GM19468 (cell line): Measurements from ENCODE around the gene PALM3.
"Not testable (repeated sequence)": the region's sequence is repeated elsewhere in the genome, so short reads cannot be mapped to it uniquely, and the experiment has no call there.

Experiments
- ATAC-seq: cut with Tn5 transposase; IDR thresholded peaks from one replicate; pipeline ENCODE4 v1.9.1; 2021; ENCODE audit warnings: mild to moderate bottlenecking, moderate library complexity, moderate number of reproducible peaks; ENCODE audit not compliant: unreplicated experiment; ENCODE audit errors: extremely low read depth

The PALM3 gene

DNA sequence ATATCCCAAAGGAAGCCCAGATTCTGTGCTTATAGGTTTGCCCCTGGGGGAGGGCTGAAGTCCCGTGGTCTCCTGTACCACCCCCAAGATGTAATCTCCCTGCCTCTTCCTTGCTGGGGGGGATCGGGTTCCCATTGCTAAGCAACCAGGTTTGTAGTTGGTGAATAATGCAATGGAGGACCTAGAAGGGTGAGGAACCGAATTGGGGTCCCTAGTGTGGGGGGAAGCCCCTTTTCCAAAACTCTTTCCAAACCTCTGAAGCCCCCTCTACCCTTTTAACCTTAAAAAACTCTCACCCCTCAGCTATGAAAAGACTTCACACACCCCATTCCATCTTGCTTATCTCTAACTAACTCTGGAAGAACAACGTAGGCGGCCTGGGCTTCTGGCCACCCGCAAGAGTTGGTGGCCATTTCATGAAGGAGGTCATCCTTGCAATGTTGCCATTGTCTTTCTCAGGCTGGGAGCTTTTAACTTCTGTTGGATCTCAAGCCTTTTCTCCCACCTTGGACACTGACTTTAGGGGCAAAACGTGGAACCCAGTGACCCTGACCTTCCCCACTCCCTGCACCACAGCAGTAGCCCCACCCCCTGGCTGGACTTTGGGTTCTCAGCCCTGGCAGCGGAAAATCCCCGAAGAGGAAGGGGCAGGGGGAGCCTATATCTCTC is 661 bp downstream of the PALM3 start:
- no peak for ATAC-seq

DNA sequence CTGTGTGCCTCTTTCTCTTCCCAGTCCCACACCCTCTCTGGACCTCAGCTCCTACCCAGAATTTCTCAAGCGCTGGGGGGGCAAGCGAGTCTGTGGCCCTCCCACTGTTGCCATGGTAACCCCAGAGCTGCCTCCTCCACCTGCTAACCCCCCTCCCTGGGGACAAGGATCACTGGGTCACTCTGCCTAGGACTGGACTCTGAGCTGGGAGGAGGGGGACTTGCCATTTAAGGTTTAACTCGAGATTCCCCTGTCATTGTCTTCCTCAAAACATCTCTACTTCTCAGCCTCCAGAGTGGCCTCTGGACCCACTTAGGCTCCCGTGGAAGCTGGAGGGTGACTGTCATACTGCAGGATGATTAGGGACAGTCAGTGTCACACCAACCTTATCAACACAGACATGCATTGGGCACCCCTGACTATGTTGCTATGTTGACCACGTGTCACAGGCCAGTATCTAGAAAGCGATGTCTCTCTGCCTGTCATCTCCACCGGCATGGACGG is 2.2 kb downstream of the PALM3 start:
- ATAC-seq, result no peak

DNA sequence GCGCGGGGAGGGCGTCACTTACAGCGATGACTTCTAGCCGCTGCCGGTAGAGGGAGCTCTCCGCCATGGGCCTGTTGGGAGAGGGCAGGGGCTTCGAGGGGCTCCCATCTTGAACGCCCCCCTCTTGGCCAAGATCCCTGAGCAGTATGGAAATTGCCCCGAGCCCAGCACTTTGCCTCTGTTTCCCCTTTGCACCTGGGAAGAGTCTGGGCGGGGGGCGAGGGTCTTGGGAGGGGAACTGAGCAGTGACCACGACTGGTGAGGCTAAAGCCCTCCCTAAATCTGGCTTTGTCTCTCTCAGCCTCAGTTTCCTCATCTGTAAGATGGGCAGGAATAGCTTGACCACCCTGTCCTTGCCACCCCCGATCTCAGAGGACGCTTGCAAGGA is 2.8 kb downstream of the PALM3 start:
- ATAC-seq, result no peak

DNA sequence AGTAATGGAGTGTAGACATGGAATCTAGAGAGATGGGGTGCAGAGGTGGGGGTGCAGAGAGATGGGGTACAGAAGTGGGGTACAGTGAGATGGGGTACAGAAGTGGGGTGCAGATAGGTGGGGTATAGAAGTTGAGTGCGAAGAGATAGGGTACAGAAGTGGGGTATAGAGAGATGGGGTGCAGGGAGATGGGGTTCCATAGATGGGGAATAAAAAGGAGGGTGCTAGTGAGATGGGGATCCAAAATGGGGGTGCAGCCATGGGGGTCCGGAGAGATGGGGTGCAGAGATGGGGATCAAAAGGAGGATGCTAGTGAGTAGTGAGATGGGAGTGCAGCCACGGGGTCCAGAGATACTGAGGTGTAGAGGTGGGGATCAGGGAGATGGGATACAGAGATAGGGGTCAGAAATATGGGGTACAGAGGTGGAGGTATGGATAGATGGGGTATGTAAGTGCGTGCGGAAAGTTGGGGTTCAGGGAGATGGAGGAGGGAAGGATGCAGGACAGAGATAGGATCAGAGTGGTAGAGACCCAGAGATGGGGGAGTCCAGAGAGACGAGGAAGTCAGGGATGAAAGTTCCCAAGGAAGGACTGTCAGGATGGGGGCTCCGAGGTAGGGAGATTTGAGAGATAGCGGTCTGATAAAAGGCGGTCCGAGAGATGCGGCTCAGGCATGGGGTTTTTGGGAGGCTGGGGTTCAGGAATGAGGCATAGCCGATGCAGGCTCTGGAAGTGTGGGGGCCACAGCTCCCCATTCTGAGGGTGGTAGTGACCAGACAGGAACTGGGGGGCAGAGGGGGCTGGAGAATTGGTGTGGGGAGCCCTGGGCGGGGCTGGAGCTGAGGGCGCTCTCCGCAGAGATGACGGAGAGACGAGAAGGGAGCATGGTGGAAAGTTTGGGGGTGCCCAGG is 3.4 kb downstream of the PALM3 start:
- no peak for ATAC-seq

DNA sequence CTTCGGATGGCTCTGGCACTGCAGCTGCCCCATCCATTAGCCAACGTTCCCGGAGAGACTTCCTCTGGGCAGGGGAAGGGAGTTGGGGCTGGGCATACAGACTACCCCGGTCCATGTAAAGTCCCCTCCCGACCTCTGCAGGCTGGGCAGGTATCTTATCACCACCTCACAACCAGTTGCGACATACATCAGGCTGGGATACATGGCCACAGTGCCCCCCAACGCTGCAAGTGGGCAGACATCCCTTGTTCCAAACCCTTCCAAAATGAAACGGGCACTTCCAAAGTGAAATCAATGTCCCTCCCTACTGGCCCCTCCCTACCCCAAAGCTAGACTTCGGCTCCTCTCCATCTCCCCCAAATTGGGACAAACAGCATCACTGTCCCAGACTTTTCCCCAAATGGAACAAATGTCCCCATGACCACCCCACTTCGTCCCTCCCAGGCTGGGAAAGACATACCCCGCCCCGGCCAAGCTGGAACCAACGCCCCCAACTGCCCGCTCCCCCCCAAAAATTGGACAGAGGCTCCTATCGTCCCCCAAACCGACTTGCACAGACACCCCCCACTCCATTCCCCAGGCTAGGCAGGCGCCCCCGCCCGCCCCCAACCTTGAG is 5.0 kb downstream of the PALM3 start:
- ATAC-seq, result no peak

DNA sequence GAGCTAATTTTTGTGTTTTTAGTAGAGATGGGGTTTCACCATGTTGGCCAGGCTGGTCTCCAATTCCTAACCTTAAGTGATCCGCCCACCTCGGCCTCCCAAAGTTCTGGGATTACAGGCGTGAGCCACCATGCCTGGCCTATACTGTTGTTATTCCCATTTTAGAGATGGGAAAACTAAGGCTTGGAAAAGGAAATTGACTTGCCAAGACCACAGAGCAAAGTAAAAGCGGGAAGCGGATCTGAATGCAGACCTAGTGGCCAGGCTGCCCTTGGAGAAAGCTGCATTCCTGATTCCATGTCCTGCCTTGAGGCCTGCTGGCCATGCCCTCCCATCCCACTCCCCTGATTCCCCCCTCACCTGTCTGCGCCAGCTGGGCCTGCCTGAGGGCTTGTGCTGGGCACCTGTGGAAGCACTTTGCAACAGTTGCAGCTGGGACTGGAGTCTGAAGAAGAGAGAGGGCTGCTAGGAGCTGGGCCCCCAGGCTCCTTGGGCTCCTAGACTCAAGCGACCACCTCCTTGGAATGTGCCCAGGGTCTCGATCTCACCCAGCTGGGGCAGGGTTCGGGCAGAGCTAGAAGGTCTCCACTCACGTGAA is 5.7 kb downstream of the PALM3 start:
- ATAC-seq, result no peak

DNA sequence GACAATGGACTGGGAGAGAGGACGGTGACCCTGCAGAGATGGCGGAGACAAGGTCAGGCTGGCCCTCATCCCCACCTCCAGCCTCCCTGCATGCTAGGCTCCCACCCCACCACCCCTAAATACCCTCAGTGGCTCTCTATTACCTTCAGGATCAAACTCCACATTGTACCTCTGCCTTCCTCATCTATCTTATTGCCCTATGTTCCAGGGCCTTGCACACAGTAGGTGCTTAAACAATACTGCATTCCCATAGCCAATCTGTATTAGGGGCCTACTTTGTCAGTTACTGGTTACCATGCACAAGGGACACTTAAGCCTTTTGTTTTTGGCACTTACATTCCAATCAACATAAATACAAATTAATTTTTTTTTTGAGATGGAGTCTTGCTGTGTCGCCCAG is 6.5 kb downstream of the PALM3 start:
- no peak for ATAC-seq

DNA sequence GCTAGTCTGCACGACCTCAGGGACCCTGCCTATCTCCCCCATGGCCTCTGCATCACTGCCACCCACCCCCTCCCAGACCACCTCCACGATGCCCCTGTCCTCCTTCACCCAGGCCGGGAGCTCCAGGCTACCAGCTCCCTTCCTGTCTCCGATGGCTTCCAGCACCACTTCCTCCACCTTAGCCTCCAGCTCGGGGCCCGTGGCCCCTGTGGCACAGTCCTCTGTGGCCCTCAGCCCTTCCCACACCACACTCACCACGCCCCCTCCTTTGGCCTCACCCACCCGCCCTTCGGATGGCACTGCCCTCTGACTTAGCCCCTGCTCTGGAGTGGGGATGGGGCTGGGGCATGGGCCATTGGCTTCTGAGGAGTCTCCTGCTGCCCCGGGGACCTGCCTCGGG is 7.2 kb downstream of the PALM3 start:
- no peak for ATAC-seq

DNA sequence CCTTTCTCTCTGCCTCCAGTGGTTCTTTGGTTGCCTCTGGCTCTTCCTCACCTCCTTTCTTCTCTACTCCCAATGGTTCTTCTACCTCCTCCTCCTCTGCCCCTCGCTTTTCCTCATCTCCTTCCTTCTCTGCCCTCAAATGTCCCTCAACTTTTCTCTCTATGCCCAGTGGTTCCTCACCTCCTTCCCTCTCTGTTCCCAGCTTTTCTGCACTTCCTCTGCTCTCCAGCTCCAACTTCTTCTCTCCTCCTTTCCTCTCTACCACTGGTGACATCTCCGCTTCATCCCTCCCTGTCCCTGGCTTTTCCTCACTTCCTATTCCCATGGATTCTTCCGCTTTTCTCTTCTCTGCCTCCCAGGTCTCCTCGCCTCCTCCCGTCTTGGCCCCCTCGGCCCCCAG is 7.8 kb downstream of the PALM3 start:
- ATAC-seq, result no peak

DNA sequence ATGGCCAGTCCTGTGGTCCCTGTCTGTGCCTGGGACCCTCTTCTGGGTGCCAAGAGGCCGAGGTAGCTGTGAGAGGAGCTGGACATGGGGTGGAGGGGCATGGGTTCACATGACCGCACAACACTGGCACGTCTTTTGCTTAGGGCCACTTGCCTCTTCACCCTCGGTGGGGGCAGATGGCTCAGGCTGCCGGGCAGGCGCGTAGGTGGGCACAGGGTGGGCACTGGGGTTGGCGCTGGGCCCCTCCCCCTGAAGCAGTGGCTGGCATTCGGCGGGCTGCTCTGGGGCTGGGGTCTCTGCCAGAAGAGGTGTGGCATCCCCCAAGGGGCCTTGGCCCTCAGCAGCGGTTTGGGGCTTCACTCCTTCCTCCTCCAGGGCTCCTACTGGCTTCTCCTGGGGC is 8.4 kb downstream of the PALM3 start:
- ATAC-seq, result no peak

DNA sequence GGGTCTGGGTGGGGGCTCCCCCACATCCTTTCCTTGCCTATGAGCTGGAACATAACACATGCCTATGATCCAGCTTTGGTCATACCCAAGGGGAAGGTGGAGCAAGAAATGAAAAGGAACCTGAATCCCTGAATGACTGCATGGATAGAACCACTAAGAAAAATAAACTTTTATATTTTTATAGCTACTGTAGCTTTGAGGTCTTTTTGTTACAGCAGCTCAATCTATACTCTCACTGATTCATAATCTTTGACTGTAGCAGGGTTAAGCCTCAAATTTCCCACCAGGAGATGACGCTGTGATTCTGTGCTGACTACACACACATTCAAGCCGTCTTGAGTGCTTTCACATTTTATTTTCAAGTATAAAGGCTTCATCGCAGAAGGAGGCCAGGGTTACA is 8.8 kb downstream of the PALM3 start:
- no peak for ATAC-seq

DNA sequence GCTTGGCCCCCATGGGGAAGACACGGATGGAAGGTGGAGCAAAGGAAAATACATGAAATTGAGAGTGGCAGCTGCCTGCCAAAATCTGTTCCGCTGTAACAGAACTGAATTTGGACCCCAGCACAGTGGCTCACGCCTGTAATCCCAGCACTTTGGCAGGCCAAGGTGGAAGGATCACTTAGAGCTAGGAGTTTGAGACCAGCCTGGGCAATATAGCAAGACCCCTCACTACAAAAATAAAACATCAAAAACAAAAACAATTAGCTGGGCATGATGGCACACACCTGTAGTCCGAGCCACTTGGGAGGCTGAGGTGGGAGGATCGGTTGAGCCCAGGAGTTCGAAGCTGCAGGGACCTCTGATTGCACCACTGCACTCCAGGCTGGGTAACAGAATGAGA is 9.4 kb downstream of the PALM3 start:
- ATAC-seq, result no peak

DNA sequence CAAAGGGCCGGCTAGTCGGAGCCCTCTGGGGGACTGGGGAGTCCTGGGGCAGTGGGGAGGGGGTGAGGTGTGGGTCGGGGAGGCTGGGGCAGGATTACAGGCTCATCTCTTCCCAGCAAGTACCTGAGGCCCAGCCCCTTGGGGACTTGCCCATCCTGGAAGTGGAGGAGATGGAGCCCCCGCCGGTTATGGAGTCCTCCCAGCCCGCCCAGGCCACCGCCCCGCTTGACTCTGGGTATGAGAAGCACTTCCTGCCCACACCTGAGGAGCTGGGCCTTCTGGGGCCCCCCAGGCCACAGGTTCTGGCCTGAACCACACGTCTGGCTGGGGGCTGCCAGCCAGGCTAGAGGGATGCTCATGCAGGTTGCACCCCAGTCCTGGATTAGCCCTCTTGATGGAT is 9.9 kb downstream of the PALM3 start:
- ATAC-seq, result no peak

DNA sequence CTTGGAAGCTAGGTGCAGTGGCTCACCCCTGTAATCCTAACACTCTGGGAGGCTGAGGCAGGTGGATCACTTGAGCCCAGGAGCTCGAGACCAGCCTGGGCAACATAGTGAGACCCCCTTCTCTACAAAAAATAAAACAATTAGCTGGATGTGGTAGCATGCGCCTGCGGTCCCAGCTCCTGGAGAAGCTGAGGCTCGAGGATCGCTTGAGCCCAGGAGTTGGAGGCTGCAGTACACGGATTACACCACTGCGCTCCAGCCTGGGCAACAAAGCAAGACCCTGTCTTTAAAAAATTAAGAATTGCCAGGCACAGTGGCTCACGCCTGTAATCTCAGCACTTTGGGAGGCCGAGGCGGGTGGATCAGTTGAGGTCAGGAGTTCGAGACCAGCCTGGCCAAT is 10.9 kb downstream of the PALM3 start:
- ATAC-seq, result not testable (repeated sequence)

DNA sequence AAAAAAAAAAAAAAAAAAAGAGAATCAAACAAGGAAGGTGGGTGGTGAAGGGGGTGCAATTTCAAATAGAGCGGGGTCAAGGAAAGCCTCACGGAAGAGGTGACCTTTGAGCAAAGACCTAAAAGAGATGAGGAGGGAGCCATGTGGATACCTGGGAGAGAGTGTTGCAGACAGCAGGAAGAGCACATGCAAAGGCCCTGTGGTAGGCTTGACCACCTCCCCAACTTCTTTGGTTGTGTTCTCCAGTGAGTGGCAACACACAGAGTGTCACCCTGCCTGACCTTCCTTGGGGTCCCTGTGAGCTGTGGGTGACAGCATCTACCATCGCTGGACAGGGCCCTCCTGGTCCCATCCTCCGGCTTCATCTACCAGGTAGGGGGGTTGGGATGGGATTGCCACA is 11.4 kb downstream of the PALM3 start:
- no peak for ATAC-seq

DNA sequence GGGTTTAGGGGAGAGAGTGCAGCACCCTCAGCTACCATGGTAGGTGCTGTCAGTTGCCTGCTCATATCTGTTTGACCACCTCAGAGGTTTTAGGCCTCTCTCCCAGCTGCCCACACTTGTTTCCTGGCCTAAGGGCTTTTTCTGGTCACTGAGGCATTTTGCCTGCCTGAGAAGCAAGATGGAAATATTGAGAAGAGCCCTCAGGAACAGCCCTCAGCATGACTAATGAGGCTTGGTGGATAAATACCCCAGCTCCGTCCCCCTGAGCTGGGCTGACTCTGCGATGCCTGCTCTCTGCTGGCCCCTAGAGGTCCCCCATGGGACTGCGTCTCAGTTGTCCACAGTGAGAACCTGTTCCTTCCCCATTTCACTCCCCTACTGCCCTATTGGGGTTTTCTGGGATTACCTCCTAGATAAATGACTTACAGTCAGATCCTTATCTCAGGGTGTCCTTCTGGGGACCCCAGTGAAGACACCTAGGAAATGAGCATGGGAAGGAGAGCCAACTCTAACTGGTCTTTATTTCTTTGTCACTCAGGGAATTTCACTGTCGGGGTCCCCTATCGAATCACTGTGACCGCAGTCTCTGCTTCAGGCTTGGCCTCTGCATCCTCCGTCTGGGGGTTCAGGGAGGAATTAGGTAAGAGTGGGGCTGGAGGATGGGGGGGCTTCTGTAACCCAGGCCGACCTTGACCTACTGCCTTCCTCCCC is 13.3 kb downstream of the PALM3 start:
- ATAC-seq, result no peak

DNA sequence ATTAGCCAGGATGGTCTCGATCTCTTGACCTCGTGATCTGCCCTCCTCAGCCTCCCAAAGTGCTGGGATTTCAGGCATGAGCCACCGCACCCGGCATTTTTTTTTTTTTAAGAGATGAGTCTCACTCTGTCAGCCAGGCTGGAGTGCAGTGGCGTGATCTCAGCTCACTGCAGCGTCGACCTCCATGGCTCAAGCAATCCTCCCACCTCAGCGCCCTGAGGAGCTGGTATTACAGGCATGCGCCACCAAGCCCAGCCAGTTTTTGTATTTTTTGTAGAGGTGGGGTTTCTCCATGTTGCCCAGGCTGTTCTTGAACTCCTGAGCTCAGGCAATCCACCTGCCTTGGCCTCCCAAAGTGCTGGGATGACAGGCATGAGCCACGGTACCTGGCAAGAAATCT is 14.0 kb downstream of the PALM3 start:
- ATAC-seq, result not testable (repeated sequence)

DNA sequence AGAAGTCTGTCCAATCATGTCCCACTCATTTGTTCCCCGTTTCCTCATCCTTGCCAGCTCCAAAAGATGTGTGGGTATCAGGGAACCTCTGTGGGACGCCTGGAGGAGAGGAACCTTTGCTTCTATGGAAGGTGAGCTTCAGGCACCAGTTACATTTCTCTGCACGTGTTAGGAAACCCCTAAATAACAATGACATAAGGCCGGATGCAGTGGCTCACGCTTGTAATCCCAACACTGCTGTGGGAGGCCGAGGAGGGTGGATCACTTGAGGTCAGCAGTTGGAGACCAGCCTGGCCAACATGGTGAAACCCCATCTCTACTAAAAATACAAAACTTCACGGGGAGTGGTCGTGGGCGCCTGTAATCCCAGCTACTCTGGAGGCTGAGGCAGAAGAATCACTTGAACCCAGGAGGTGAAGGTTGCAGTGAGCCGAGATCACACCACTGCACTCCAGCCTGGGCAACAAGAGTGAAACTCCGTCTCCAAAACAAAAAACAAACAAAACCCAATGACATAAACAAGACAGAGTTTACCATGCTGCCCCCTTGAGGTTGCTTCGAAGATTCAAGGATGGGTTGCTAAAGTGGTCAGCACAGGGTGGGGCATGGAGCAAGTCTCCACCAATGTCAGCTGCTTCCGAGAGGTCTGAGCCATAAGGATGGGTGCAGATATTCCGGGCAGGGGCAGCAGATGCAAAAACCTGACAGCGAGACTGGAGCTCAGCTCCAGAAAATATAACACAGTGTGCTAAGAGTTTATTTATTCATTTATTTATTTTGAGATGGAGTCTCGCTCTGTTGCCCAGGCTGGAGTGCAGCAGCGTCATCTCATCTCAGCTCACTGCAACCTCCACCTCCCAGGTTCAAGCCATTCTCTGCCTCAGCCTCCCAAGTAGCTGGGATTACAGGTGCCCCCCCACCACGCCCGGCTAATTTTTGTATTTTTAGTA is 18.9 kb downstream of the PALM3 start:
- not testable (repeated sequence) for ATAC-seq

DNA sequence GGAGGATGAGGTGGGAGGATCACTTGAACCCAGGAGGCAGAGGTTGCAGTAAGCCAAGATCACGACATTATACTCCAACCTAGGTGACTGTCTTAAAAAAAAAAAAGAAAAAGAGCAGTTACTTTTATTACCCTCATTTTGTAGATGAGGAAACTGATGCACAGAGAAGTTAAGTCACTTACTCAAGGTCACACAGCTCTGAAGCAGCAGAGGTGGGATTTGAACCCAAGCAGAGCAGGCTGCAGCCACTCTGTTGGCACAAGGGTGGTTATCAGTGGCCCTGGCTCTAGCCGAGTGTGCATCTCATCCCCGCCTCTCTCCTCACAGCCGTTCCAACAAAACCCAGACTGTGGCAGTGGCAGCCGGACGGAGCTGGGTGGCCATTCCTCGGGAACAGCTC is 22.7 kb downstream of the PALM3 start:
- ATAC-seq, result no peak
